GM21381 (cell line): ENCODE data around the gene FBXL2.
"Not testable (repeated sequence)": the region's sequence is repeated elsewhere in the genome, so short reads cannot be mapped to it uniquely, and the experiment has no call there.

Experiments
- ATAC-seq: cut with Tn5 transposase; IDR thresholded peaks from one replicate; pipeline ENCODE4 v1.9.1; 2021; ENCODE audit warnings: mild to moderate bottlenecking, moderate library complexity; ENCODE audit not compliant: unreplicated experiment

The FBXL2 gene

GRCh38 chr3:33314993-33315392, 37.8 kb downstream of the FBXL2 start:
- ATAC-seq: no peak

DNA sequence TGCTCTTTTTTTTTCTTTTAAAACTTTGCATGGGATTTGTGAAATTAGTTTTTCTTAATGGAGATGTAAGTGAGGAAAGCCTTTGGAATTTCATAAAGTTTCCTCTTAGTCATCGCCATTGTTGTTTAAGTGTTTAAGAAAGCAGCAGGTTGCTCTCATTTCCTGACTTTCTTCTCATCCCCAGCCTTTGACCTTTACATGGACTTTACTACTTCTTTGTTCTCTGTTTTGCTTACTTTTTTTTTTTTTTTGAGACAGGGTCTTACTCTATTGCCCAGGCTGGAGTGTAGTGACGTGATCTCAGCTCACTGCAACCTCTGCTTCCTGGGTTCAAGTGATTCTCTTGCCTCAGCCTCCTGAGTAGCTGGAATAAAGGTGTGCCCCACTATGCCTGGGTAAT, 38.6 kb downstream of the FBXL2 start:
- no peak for ATAC-seq

DNA sequence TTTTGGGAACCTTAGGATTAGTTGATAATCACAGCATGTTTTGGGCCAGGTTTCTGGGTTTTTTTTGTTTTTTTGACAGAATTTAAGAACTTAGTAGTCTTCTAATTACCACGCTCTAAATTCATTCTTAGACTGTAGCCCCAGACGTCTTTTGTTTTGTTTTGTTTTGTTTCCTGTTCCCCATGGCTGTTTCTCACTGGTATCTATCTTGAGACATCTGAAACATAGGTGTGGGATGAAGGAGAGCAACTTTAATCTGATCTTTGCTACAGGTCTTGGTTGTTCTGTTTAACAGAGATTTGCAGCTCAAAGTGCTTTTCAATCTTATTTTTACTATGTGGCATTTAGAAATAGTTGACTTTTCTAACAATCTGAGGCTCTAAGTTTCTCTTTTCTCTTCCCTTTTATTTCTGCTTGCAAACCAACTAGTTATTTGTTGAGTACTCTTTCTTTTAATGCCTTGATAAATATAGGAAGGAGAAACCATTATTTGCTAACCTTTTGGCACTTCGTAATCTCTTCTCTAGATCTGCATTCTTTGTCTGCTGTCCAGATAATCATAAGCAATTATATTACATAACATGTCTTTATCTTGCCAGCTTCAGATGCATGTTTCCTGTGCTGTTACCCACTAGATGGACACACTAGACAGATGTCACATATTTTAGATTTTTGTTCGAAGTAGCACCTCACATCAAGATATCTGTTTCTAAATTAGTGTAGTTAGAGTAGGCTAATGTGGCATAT, 40.9 kb downstream of the FBXL2 start:
- no peak for ATAC-seq

- no peak for ATAC-seq
Measured at GRCh38 chr3:33318710-33319380, 41.6 kb downstream of the FBXL2 start.

- no peak for ATAC-seq
Measured at GRCh38 chr3:33322412-33322811, 45.2 kb downstream of the FBXL2 start.

DNA sequence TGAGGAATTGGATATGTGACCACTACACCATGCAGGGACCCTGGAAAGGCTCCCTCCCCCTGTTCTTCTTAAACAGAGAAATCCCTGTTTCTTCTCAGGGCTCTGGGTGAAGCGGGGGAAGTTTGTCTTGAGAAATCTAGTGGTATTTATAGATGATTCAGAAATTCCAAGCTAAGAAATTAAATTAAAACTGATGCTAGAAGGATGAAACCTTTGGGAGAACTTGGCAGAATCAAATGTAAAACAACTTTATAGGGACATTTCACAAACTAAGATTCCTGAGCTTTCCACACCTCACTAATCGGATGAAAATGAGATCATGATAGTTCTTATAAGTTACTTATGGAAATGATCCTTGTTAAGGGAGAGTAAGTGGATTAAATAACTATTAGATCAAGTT, 54.2 kb downstream of the FBXL2 start:
- no peak for ATAC-seq

DNA sequence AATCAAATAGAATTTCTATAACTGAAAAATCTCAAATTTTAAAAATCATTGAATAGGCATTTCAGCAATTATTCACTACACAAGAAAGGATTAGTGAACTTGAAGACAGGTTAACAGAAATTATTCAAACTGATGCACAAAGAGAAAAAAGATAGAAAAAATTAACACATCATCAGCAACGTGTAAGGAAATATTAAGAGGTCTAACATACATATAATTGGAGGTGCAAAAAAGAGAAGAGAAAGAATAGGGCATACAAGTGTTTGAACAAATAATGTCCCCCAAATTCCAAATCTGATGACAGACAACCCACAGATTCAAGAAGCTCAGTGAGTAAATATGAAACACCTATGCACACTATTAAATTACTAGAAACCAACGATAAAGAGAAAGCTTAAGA, 57.1 kb downstream of the FBXL2 start:
- ATAC-seq: no peak

DNA sequence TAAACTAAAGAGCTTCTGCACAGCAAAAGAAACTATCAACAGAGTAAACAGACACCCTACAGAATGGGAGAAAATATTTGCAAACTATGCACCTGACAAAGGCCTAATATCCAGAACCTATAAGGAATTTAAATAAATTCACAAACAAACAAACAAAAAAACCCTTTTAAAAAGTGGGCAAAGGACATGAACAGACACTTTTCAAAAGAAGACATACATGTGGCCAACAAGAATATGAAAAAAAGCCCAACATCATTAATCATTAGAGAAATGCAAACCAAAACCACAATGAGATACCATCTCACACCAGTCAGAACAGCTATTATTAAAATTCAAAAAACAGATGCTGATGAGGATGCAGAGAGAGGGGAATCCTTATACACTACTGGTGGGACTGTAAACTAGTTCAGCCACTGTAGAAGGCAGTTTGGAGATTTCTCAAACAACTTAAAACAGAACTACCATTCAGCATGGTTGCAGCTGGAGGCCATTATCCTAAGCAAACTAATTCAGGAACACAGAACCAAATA, 61.8 kb downstream of the FBXL2 start:
- not testable (repeated sequence) for ATAC-seq

DNA sequence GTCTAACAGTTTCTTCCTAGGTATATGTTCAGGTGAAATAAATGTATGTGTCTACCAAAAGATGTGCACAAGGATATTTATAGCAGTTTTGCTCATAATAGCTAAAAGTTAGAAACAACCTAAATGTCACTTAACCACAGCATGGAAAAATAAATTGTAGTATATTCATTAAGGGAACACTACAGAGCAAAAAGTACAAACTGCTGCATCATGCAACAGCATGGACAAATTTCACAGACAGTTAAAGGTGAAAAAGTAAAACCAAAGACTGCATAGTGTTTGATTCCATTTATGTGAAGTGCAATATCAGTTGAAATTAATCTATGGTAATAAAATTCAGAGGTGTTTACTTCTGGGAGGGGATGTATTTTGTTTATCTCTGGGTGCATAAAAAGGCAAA, 62.5 kb downstream of the FBXL2 start:
- no peak for ATAC-seq

GRCh38 chr3:33355611-33356010, 78.4 kb downstream of the FBXL2 start:
- no peak for ATAC-seq

DNA sequence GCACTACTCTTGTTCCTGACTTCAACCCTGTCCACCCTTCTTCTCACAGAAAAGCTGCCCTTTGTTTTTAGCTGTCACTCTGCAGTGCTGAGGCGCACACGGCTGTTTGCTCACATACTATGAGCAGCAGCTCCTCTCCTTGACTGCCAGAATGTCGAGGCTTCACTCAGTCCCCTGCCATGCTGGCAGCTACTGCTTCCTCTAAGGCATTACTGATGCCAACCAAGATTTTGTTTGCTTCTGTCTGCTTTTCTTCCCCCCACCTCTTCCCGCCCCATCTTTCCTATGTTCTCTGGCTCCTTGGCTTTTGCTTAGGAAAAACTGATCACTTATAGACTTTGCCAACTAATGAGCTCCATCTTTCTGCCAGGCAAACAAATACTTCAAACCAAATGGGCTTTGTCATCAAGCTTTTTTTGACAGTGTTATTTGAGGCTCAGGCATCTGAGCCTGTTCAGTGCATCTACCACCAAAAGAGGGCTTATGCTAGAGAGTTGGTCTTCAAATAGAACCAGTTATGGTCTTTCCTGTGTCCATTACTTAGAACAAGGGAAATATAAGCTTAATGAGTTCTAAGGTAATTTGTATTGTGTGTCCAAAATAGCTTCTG, 81.0 kb downstream of the FBXL2 start:
- no peak for ATAC-seq

DNA sequence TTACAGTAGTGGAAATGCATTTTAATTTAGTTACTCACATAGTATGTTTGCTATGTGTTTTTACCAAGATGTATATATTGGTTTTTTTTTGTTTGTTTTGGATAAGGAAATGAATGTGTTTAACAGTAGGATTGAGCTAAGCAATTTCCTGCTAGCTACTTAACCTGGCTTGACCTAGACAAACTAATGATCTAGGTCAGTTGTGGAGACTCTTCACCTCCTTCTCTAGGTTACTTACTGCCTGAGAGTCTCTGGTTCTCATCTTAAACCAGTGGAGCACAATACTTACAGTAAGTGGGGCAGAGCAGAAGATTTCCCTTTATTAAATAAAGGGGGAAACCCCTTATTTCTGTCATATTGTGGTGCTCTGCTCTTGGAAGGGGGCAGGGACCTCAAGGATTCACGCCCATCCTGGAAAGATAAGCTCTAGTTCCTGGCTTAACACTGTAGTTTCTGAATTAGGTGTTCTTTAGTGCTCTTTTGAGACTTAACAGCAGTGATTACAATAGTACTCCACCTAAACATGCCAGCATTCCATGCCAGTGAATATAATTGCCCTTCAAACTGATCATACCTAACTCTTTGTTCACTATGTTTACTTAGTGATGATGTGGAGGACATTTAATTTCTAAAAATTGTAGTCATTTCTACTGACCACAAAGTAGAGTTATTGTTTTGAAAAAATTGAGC, 83.0 kb downstream of the FBXL2 start:
- ATAC-seq: no peak

GRCh38 chr3:33363113-33363800, 86.0 kb downstream of the FBXL2 start:
- ATAC-seq: no peak

- ATAC-seq: no peak
Measured at GRCh38 chr3:33364060-33364459, 86.8 kb downstream of the FBXL2 start.

GRCh38 chr3:33364531-33365128, 87.4 kb downstream of the FBXL2 start:
- no peak for ATAC-seq

DNA sequence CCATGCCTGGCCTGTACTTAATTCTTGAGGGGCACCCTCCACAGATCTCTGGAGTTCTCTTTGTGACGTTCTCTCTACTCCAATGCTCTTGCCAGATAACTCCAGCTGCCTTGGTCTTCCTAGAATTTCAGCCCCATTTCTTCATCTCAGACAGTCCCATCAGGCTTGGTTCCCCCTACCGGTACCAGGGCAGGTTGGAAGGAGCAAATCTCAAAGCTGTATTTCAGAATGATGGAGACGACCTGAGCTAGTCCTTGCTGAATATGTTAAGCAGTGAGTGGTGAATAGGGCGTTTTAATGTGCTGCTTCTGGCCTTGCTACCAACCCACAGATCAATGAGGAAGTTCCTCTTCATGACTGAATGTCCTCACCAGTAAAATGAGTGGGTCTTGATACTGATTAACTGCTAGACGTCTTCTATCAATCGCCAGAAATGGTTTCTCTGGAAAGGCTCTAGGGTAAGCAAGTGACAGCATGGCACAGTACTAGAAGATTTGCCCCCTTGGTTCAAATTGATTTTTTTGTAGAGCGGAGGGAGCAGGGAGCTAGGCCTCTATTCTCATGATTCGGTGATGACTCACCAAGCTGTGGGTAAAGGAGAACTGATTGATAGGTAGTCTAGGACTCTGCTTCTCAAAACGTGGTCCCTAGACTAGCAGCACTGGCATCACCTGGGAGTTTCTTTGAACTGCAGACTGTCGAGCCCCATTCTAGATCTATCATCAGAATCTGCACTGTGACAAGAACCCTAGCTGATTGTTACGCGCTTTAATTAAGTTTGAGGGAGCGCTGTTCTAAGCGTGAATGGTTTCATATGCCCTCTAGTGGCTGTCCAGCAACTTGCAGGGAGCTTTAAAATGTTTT, 95.2 kb downstream of the FBXL2 start:
- ATAC-seq: no peak

- no peak for ATAC-seq
Measured at GRCh38 chr3:33373082-33373437, 95.8 kb downstream of the FBXL2 start.

- no peak for ATAC-seq
Measured at GRCh38 chr3:33377489-33377888, 100.2 kb downstream of the FBXL2 start.

DNA sequence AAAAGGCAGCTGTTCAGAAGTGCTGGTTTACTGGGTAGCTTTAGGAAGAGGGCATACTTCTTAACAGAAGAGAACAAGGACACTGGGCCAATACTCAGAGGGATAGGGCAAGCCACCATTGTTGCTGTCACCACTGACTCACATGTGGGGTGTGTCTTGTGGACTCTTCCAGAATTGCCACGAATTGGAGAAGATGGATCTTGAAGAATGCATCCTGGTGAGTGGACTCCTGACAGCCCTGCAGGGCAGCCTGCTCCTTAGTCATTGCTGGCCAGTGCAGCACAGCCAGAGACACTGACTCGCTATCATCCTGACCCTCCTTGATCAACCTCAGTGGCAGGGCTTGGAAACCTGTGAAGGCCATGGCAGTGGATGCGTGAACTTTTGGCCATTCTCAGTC, 100.7 kb downstream of the FBXL2 start:
- ATAC-seq: no peak

GRCh38 chr3:33380653-33381052, 103.4 kb downstream of the FBXL2 start:
- no peak for ATAC-seq
